Effector memory CD8-positive, alpha-beta T cell (primary cell): ENCODE measurements around the gene FRMPD2.
"Not testable (repeated sequence)": the region's sequence is repeated elsewhere in the genome, so short reads cannot be mapped to it uniquely, and the experiment has no call there.

ENCODE experiments used
- ATAC-seq: fragments of 150-1000 bp; cut with Tn5 transposase; replicated peaks from 2 replicates; pipeline ENCODE4 v1.10.0; 2021; ENCODE audit warnings: mild to moderate bottlenecking, moderate library complexity
- DNase-seq, 3 experiments: peaks; one replicate each; pipeline ENCODE4 v3.0.0; 2021
- H3K27ac Mint-ChIP-seq, 2 donors: one replicate each; pipeline ENCODE4 v1.8.0; 2022; ENCODE audit warnings: mild to moderate bottlenecking in 2 of 2, mixed read lengths in 2 of 2, moderate library complexity in 2 of 2
- H3K27me3 Mint-ChIP-seq, 2 donors: one replicate each; pipeline ENCODE4 v1.8.0; 2022; ENCODE audit warnings: mixed read lengths in 2 of 2
- H3K36me3 Mint-ChIP-seq: one replicate; pipeline ENCODE4 v1.8.0; 2022; ENCODE audit warnings: mild to moderate bottlenecking, moderate library complexity, mixed read lengths; ENCODE audit not compliant: insufficient read depth
- H3K4me1 Mint-ChIP-seq, 2 donors: one replicate each; pipeline ENCODE4 v1.8.0; 2022; ENCODE audit warnings: low read depth in 2 of 2, mixed read lengths in 2 of 2
- H3K4me3 Mint-ChIP-seq, 2 donors: one replicate each; pipeline ENCODE4 v1.8.0; 2022; ENCODE audit warnings: mild to moderate bottlenecking in 2 of 2, mixed read lengths in 2 of 2, moderate library complexity in 2 of 2
- H3K9me3 Mint-ChIP-seq, 2 donors: one replicate each; pipeline ENCODE4 v1.8.0; 2022; ENCODE audit warnings: mixed read lengths in 2 of 2

FRMPD2 gene

GRCh38 chr10:48122618-48123017, 151.9 kb downstream of the FRMPD2 start:
- H3K27me3 Mint-ChIP-seq, H3K9me3 Mint-ChIP-seq, H3K36me3 Mint-ChIP-seq, H3K4me1 Mint-ChIP-seq, H3K4me3 Mint-ChIP-seq, ATAC-seq, DNase-seq, H3K27ac Mint-ChIP-seq: not testable (repeated sequence)

- H3K4me3 Mint-ChIP-seq, H3K36me3 Mint-ChIP-seq, DNase-seq, ATAC-seq, H3K4me1 Mint-ChIP-seq, H3K9me3 Mint-ChIP-seq, H3K27ac Mint-ChIP-seq, H3K27me3 Mint-ChIP-seq: not testable (repeated sequence)
Observed at GRCh38 chr10:48110277-48110676, 164.2 kb downstream of the FRMPD2 start.
